Measurements from ENCODE around the gene S100A2. TPM values are rescaled to one million over a fixed set of nuclear protein-coding genes. Genes with fewer than 3 reads are reported as not detected.

Gene S100A2
- total and polyA plus RNA-seq, 9 donors, result 1.4 to 5.0 (median 1.8) TPM

GRCh38 chr1:153546796-153547559 lies 18.7 kb downstream of the S100A2 start:
- H3K4me1 ChIP-seq (ENCODE audit: control insufficient read depth, insufficient read depth, low read length), result peaks cover 86% of the 10 kb centered on the region
- H3K27me3 ChIP-seq (ENCODE audit: control insufficient read depth, insufficient read depth, low read length), result no peaks in the 10 kb centered on the region
- H3K9me3 ChIP-seq (replicated peaks; ENCODE audit: control insufficient read depth, low read depth, low read length), result no peaks in the 10 kb centered on the region
- no peak overlapping the region for H3K27ac ChIP-seq (ENCODE audit: low read length)
- DNase-seq, result no peak
- WGBS (ENCODE audit: insufficient coverage), result 52% methylated on average over 4 of the region's 14 CpGs
- H3K36me3 ChIP-seq (ENCODE audit: control insufficient read depth, insufficient read depth, low read length), result peaks cover 11% of the 10 kb centered on the region
- peak overlapping the region; percentile 50 for H3K4me3 ChIP-seq (ENCODE audit: low read length)

GRCh38 chr1:153546371-153546770 lies 19.3 kb downstream of the S100A2 start:
- H3K36me3 ChIP-seq (ENCODE audit: control insufficient read depth, insufficient read depth, low read length), result peaks cover 11% of the 10 kb centered on the region
- H3K27me3 ChIP-seq (ENCODE audit: control insufficient read depth, insufficient read depth, low read length), result no peaks in the 10 kb centered on the region
- H3K9me3 ChIP-seq (replicated peaks; ENCODE audit: control insufficient read depth, low read depth, low read length), result no peaks in the 10 kb centered on the region
- H3K27ac ChIP-seq (ENCODE audit: low read length), result peak overlapping the region; percentile 96
- peak overlapping the region; percentile 50 for H3K4me3 ChIP-seq (ENCODE audit: low read length)
- no peak for DNase-seq
- H3K4me1 ChIP-seq (ENCODE audit: control insufficient read depth, insufficient read depth, low read length), result peaks cover 91% of the 10 kb centered on the region
- WGBS (ENCODE audit: insufficient coverage), result 63% methylated on average over 8 of the region's 8 CpGs

- peak; percentile 97 for DNase-seq
- Histone ChIP-seq H3K9me3 (replicated peaks; ENCODE audit: control insufficient read depth, low read depth, low read length) (no peaks in the 10 kb centered on the region), H3K27me3 (ENCODE audit: control insufficient read depth, insufficient read depth, low read length) (no peaks in the 10 kb centered on the region), H3K36me3 (ENCODE audit: control insufficient read depth, insufficient read depth, low read length) (peaks cover 11% of the 10 kb centered on the region), H3K4me3 (ENCODE audit: low read length) (peak within 1 kb of the TSS; percentile 50), H3K27ac (ENCODE audit: low read length) (peak within 1 kb of the TSS; percentile 96), H3K4me1 (ENCODE audit: control insufficient read depth, insufficient read depth, low read length) (peaks cover 88% of the 10 kb centered on the region)
- 13% methylated on average over 14 of the region's 19 CpGs for WGBS (ENCODE audit: insufficient coverage)
Measured at GRCh38 chr1:153545067-153546055, 20.3 kb downstream of the S100A2 start, which contains the start of gene S100A4. TSS of gene S100A4 (minus strand) at chr1:153545806. CDS start at chr1:153544794, 1,012 bp downstream.

GRCh38 chr1:153544453-153545066 lies 21.1 kb downstream of the S100A2 start:
- WGBS (ENCODE audit: insufficient coverage), result 29% methylated on average over 5 of the region's 10 CpGs
- Histone ChIP-seq H3K27ac (ENCODE audit: low read length) (peak overlapping the region; percentile 96), H3K36me3 (ENCODE audit: control insufficient read depth, insufficient read depth, low read length) (peaks cover 11% of the 10 kb centered on the region), H3K9me3 (replicated peaks; ENCODE audit: control insufficient read depth, low read depth, low read length) (no peaks in the 10 kb centered on the region), H3K4me1 (ENCODE audit: control insufficient read depth, insufficient read depth, low read length) (peaks cover 80% of the 10 kb centered on the region), H3K27me3 (ENCODE audit: control insufficient read depth, insufficient read depth, low read length) (no peaks in the 10 kb centered on the region), H3K4me3 (ENCODE audit: low read length) (peak overlapping the region; percentile 50)
- no peak for DNase-seq

GRCh38 chr1:153543736-153544135 lies 21.9 kb downstream of the S100A2 start:
- WGBS (ENCODE audit: insufficient coverage), result 82% methylated on average over 2 of the region's 4 CpGs
- no peak overlapping the region for H3K4me3 ChIP-seq (ENCODE audit: low read length)

GRCh38 chr1:153542956-153543711 lies 22.5 kb downstream of the S100A2 start:
- H3K4me3 ChIP-seq (ENCODE audit: low read length), result no peak overlapping the region
- no peaks in the 10 kb centered on the region for H3K9me3 ChIP-seq (replicated peaks; ENCODE audit: control insufficient read depth, low read depth, low read length)
- H3K27ac ChIP-seq (ENCODE audit: low read length), result no peak overlapping the region
- 67% methylated on average over 3 of the region's 13 CpGs for WGBS (ENCODE audit: insufficient coverage)
- H3K27me3 ChIP-seq (ENCODE audit: control insufficient read depth, insufficient read depth, low read length), result no peaks in the 10 kb centered on the region
- H3K36me3 ChIP-seq (ENCODE audit: control insufficient read depth, insufficient read depth, low read length), result peaks cover 11% of the 10 kb centered on the region
- H3K4me1 ChIP-seq (ENCODE audit: control insufficient read depth, insufficient read depth, low read length), result peaks cover 66% of the 10 kb centered on the region
- no peak for DNase-seq

More at GRCh38 chr1:153543736-153544135, 21.9 kb downstream of the S100A2 start:
- peaks cover 11% of the 10 kb centered on the region for H3K36me3 ChIP-seq (ENCODE audit: control insufficient read depth, insufficient read depth, low read length)
- H3K4me1 ChIP-seq (ENCODE audit: control insufficient read depth, insufficient read depth, low read length), result peaks cover 72% of the 10 kb centered on the region
- no peak for DNase-seq
- no peaks in the 10 kb centered on the region for H3K27me3 ChIP-seq (ENCODE audit: control insufficient read depth, insufficient read depth, low read length)
- H3K27ac ChIP-seq (ENCODE audit: low read length), result no peak overlapping the region
- H3K9me3 ChIP-seq (replicated peaks; ENCODE audit: control insufficient read depth, low read depth, low read length), result no peaks in the 10 kb centered on the region

- DNase-seq, result no peak
- H3K27ac ChIP-seq (ENCODE audit: low read length), result no peak overlapping the region
- peaks cover 11% of the 10 kb centered on the region for H3K36me3 ChIP-seq (ENCODE audit: control insufficient read depth, insufficient read depth, low read length)
- no peaks in the 10 kb centered on the region for H3K27me3 ChIP-seq (ENCODE audit: control insufficient read depth, insufficient read depth, low read length)
- WGBS (ENCODE audit: insufficient coverage), result 48% methylated on average over 4 of the region's 13 CpGs
- H3K4me3 ChIP-seq (ENCODE audit: low read length), result no peak overlapping the region
- no peaks in the 10 kb centered on the region for H3K9me3 ChIP-seq (replicated peaks; ENCODE audit: control insufficient read depth, low read depth, low read length)
- H3K4me1 ChIP-seq (ENCODE audit: control insufficient read depth, insufficient read depth, low read length), result peaks cover 55% of the 10 kb centered on the region
Measured at GRCh38 chr1:153541641-153542590, 23.7 kb downstream of the S100A2 start.

GRCh38 chr1:153540394-153541361 lies 25.0 kb downstream of the S100A2 start, which contains the start of gene S100A5:
TSS of gene S100A5 (minus strand) at chr1:153540934. CDS start at chr1:153540191, 743 bp downstream.
- Histone ChIP-seq H3K9me3 (replicated peaks; ENCODE audit: control insufficient read depth, low read depth, low read length) (no peaks in the 10 kb centered on the region), H3K36me3 (ENCODE audit: control insufficient read depth, insufficient read depth, low read length) (peaks cover 11% of the 10 kb centered on the region), H3K4me1 (ENCODE audit: control insufficient read depth, insufficient read depth, low read length) (peaks cover 52% of the 10 kb centered on the region), H3K27ac (ENCODE audit: low read length) (no peak within 1 kb of the TSS), H3K4me3 (ENCODE audit: low read length) (no peak within 1 kb of the TSS), H3K27me3 (ENCODE audit: control insufficient read depth, insufficient read depth, low read length) (no peaks in the 10 kb centered on the region)
- 61% methylated on average over 8 of the region's 11 CpGs for WGBS (ENCODE audit: insufficient coverage)
- DNase-seq, result no peak
